GM12878 (cell line): ENCODE data around the gene ADCY10. TPM values are rescaled to one million over a fixed set of nuclear protein-coding genes. Genes with fewer than 3 reads are reported as not detected.

ENCODE experiments used
- ATAC-seq: fragments of 200-7000 bp; cut with Tn5 transposase; 3 replicates; pipeline ENCODE4 v1.9.1; 2020; ENCODE audit warnings: mild to moderate bottlenecking, moderate library complexity
- BruUV-seq: library from RNA; stranded (reverse); fragments of 400-500 nt; replicated peaks from 2 replicates; lab custom pipeline; 2021; lab: Mats Ljungman, UMichigan
- CTCF ChIA-PET: fragments of 300-600 bp; sonication (Branson Sonifier 250); formaldehyde crosslinking; extraction: SDS; loops from one replicate; lab custom pipeline; 2021; ENCODE audit warnings: inconsistent platforms; lab: Yijun Ruan, JAX
- POLR2A ChIA-PET: fragments of 350-600 bp; formaldehyde crosslinking; extraction: SDS; loops from one replicate; lab custom pipeline; 2021; ENCODE audit warnings: inconsistent platforms; lab: Charles Lee
- RAD21 ChIA-PET: fragments of 300-600 bp; sonication (Branson Sonifier 250); formaldehyde crosslinking; loops from one replicate; lab custom pipeline; 2023; ENCODE audit warnings: antibody characterized with exemption; ENCODE audit not compliant: unreplicated experiment; lab: Charles Lee
- SMC1A ChIA-PET: fragments of 300-600 bp; sonication (Branson Sonifier 250); formaldehyde crosslinking; loops from one replicate; lab custom pipeline; 2023; ENCODE audit not compliant: unreplicated experiment, uncharacterized antibody; lab: Charles Lee
- DNase-seq: peaks from one replicate; pipeline ENCODE4 v3.0.0-alpha.2; 2011; ENCODE audit warnings: low read depth, low spot score
- FAIRE-seq: peaks from 3 replicates; lab custom pipeline; 2011; peaks lifted over from hg19 to GRCh38; lab: Jason Lieb, UNC
- H2AFZ ChIP-seq: 2 replicates; pipeline ENCODE4 v1.6.0; 2011; ENCODE audit warnings: low read depth, low read length, control low read depth; ENCODE audit not compliant: control insufficient read depth
- H3K27ac ChIP-seq: 2 replicates; pipeline ENCODE4 v1.5.1; 2011; ENCODE audit warnings: control low read depth; ENCODE audit not compliant: control insufficient read depth, insufficient read depth
- H3K27me3 ChIP-seq, 2 experiments: replicated peaks in 1 of 2; 2 replicates each; pipeline versions ENCODE4 v1.6.0 to v1.6.1; 2011; ENCODE audit warnings: low read length in 1 of 2; ENCODE audit not compliant: control insufficient read depth in 2 of 2, insufficient read depth in 2 of 2
- H3K36me3 ChIP-seq, 2 experiments: 2 replicates each; pipeline ENCODE4 v1.5.1; 2011; ENCODE audit warnings: low read length in 1 of 2; ENCODE audit not compliant: control insufficient read depth in 2 of 2, insufficient read depth in 2 of 2
- H3K4me1 ChIP-seq: 2 replicates; pipeline ENCODE4 v1.6.1; 2011; ENCODE audit warnings: mild to moderate bottlenecking, low read length, moderate library complexity, mixed read lengths; ENCODE audit not compliant: control insufficient read depth, insufficient read depth
- H3K4me2 ChIP-seq: 2 replicates; pipeline ENCODE4 v1.6.0; 2011; ENCODE audit warnings: control low read depth; ENCODE audit not compliant: control insufficient read depth, insufficient read depth
- H3K4me3 ChIP-seq: fragments of 200-600 bp; sonication (generic); 2 replicates; pipeline ENCODE4 v1.5.1; 2016
- H3K79me2 ChIP-seq: 2 replicates; pipeline ENCODE4 v1.6.0; 2011; ENCODE audit warnings: low read length; ENCODE audit not compliant: control insufficient read depth, insufficient read depth
- H3K9ac ChIP-seq: 2 replicates; pipeline ENCODE4 v1.8.0; 2011; ENCODE audit warnings: low read length, control low read depth, mixed read lengths; ENCODE audit not compliant: control insufficient read depth, insufficient read depth
- H3K9me3 ChIP-seq: replicated peaks from 3 replicates; pipeline ENCODE4 v1.5.1; 2011; ENCODE audit warnings: mild to moderate bottlenecking, low read length; ENCODE audit not compliant: control insufficient read depth, insufficient read depth
- H4K20me1 ChIP-seq: 2 replicates; pipeline ENCODE4 v1.6.0; 2011; ENCODE audit not compliant: control insufficient read depth, insufficient read depth
- CEBPB ChIP-seq, 2 experiments: fragments of 150-350 bp in 1 of 2; IDR thresholded peaks; 2 replicates each; pipeline ENCODE4 v1.6.1; 2012 to 2014; ENCODE audit warnings: low read depth in 2 of 2, low read length in 2 of 2, borderline replicate concordance in 1 of 2, inconsistent platforms in 1 of 2
- ESRRA ChIP-seq: IDR thresholded peaks from 2 replicates; pipeline ENCODE4 v1.6.1; 2012; ENCODE audit warnings: mild to moderate bottlenecking, low read length, improper control_type of control experiment
- GATAD2B ChIP-seq: fragments of 450-650 bp; conservative IDR thresholded peaks from 2 replicates; pipeline ENCODE4 v1.6.1; 2017; ENCODE audit warnings: low read depth, mild to moderate bottlenecking, moderate library complexity
- LARP7 ChIP-seq: fragments of 450-650 bp; IDR thresholded peaks from 2 replicates; pipeline ENCODE4 v1.6.1; 2017; ENCODE audit warnings: mild to moderate bottlenecking
- TBL1XR1 ChIP-seq: IDR thresholded peaks from 2 replicates; pipeline ENCODE4 v1.6.1; 2012; ENCODE audit warnings: low read depth, low read length, improper control_type of control experiment
- YY1 ChIP-seq: IDR thresholded peaks from 2 replicates; pipeline ENCODE4 v1.6.1; 2011; ENCODE audit warnings: low read depth, mild to moderate bottlenecking, low read length
- WGBS: methylation state at CpG from one replicate; pipeline ENCODE4 v1.1.6; 2016; ENCODE audit warnings: low lambda C conversion rate; ENCODE audit not compliant: insufficient replicate concordance, insufficient coverage; ENCODE audit errors: missing lambda C conversion rate; 5-methylcytosine and 5-hydroxymethylcytosine counted together
- in situ Hi-C: fragments of 300-500 bp; cut with MboI; formaldehyde crosslinking; loops from 9 replicates; pipeline ENCODE4 v1.14.3; 2018; ENCODE audit warnings: mixed read lengths
- intact Hi-C: fragments of 100-400 bp; cut with micrococcal nuclease; formaldehyde crosslinking; loops from one replicate; pipeline ENCODE4 v1.14.2; 2022; ENCODE audit not compliant: unreplicated experiment
- polyA plus RNA-seq, 11 experiments: library from polyadenylated mRNA; depleted of rRNA in 4 of 11; unstranded in 6 of 11; stranded (reverse) in 5 of 11; fragments of >200 nt; fragmentation: Nextera tagmentation in 4 of 11; fragmentation: Illumina TruSeq in 1 of 11; extraction: Ambion mirVana in 4 of 11; extraction: Trizol in 1 of 11; gene quantifications; 1 replicate in 1 of 11; 2 replicates in 10 of 11; pipeline versions ENCODE4 v1.2.1 to v1.2.3, GENCODE V29; 2011 to 2016; ENCODE audit warnings: inconsistent platforms in 2 of 11, missing spikeins in 2 of 11, low read depth in 1 of 11
- total RNA-seq, 4 experiments: library from RNA; depleted of rRNA in 3 of 4; stranded (reverse); fragments of >200 nt in 3 of 4; fragmentation: Illumina TruSeq in 1 of 4; extraction: Trizol in 1 of 4; gene quantifications; 2 replicates each; pipeline versions ENCODE4 v1.2.1 to v1.2.3, GENCODE V29; 2013 to 2021
- TF ChIP-seq, protein P1 (sequence below): fragments of 150-350 bp; IDR thresholded peaks from 2 replicates; pipeline ENCODE4 v1.6.1; 2016; ENCODE audit warnings: low read depth, low read length
- TF ChIP-seq, protein P2 (sequence below): IDR thresholded peaks from 2 replicates; pipeline ENCODE4 v1.6.1; 2012; ENCODE audit warnings: low read depth, low read length, improper control_type of control experiment

The ADCY10 gene
- total and polyA plus RNA-seq, 10 of the 15 experiments (the other 5 are each of a cell fraction or from before 2014, with no cell fraction given), result 0.13 to 0.22 TPM; not detected in 8

DNA sequence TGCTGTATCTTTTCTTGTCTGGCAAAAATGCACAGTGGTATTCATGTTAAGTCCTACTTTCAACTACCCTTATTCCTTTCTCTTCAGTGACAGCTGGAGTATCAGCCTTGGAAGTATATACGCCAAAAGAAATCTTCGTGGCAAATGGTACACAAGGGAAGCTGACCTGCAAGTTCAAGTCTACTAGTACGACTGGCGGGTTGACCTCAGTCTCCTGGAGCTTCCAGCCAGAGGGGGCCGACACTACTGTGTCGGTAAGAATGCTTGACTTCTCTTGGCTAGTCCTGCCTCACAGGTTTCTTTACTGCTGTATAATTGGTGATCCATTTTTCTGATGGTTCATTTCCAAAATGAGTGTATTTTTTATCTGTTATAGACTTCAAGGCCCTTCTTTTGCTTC, 148.4 kb downstream of the ADCY10 start:
- in situ Hi-C loops (no loop called here), intact Hi-C loops (no loop called here)
- Histone ChIP-seq H3K4me1 (no peaks in the 10 kb centered on the region; the same call in 1 of the 2 replicates), H4K20me1 (no peaks in the 10 kb centered on the region), H2AFZ (no peak overlapping the region), H3K9me3 (no peaks in the 10 kb centered on the region), H3K4me3 (no peak overlapping the region), H3K36me3 (peaks cover 6 to 26% of the 10 kb centered on the region in 2 experiments), H3K27ac (no peak overlapping the region), H3K27me3 (no peaks in the 10 kb centered on the region), H3K9ac (no peak overlapping the region), H3K79me2 (peaks cover 5% of the 10 kb centered on the region), H3K4me2 (no peak overlapping the region)
- 97% methylated on average over 6 of the region's 6 CpGs for WGBS
- FAIRE-seq (no peak), ATAC-seq (no peak), DNase-seq (no peak)
- RAD21 ChIA-PET, result no interaction called here
- CTCF ChIA-PET, result interaction anchor here (1.4 kb wide), 1 partner anchor 13 kb away, joined by 3 read pairs; no protein-coding TSS in a partner anchor
- no peak for TF ChIP-seq GATAD2B
- TF ChIP-seq YY1, result no peak
- POLR2A ChIA-PET, result interaction anchor here (1.1 kb wide), 1 partner anchor 24 kb away, joined by 3 read pairs; no protein-coding TSS in a partner anchor
- SMC1A ChIA-PET, result interaction anchor here (1.5 kb wide), 1 partner anchor 12 kb away, joined by 4 read pairs; no protein-coding TSS in a partner anchor
- no TSS peak for BruUV-seq

DNA sequence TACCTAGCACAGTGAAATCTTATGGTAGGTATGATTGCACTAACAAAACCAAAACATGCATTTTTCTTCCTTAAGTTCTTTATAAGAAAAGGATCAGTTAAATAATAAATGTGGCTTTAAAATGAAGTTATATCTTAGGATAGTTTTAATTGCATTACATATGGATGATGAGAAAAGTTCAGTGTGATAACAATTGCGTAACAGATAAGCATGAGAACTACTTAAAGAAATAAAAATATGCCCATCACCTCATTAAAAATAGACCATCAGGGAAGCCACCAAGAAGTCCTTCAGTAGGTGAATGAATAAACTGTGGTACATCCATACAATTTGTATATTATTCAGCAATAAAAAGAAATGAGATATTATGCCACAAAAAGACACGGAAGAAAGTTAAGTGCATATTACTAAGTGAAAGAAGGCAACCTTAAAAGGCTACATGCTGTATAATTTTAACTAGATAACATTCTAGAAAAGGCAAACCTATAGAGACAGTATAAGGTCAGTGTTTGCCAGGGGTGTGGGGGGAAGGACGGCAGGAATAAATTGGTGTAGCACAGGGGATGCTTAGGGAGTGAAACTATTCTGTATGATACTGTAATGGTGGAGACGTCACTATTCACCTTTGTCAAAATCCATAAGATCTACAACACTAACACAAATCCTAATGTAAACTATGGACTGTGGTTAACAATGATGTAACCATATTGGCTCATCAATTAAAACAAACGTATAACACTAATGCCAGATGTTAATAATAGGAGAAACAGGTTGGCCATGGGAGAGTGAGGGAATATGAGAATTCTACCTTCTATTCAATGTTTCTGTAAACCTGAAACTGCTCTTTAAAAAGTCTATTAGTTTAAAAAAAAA, 149.2 kb downstream of the ADCY10 start:
- no peaks in the 10 kb centered on the region for H3K9me3 ChIP-seq
- H2AFZ ChIP-seq, result no peak overlapping the region
- no peak for ATAC-seq
- ChIA-PET POLR2A (no interaction called here), RAD21 (no interaction called here), CTCF (no interaction called here), SMC1A (no interaction called here)
- H3K27ac ChIP-seq, result no peak overlapping the region
- no peaks in the 10 kb centered on the region; the same call in 1 of the 2 replicates for H3K4me1 ChIP-seq
- no peaks in the 10 kb centered on the region for H3K27me3 ChIP-seq
- peaks cover 8% of the 10 kb centered on the region for H3K79me2 ChIP-seq
- no peak for FAIRE-seq
- no peak for DNase-seq
- no peaks in the 10 kb centered on the region for H4K20me1 ChIP-seq
- intact Hi-C loops, result no loop called here
- no TSS peak for BruUV-seq
- 94% methylated on average over 5 of the region's 5 CpGs for WGBS
- no peak overlapping the region for H3K4me2 ChIP-seq
- in situ Hi-C loops, result no loop called here
- H3K4me3 ChIP-seq, result no peak overlapping the region
- H3K9ac ChIP-seq, result no peak overlapping the region
- peaks cover 4 to 19% of the 10 kb centered on the region in 2 experiments for H3K36me3 ChIP-seq
- TF ChIP-seq, protein P1, sequence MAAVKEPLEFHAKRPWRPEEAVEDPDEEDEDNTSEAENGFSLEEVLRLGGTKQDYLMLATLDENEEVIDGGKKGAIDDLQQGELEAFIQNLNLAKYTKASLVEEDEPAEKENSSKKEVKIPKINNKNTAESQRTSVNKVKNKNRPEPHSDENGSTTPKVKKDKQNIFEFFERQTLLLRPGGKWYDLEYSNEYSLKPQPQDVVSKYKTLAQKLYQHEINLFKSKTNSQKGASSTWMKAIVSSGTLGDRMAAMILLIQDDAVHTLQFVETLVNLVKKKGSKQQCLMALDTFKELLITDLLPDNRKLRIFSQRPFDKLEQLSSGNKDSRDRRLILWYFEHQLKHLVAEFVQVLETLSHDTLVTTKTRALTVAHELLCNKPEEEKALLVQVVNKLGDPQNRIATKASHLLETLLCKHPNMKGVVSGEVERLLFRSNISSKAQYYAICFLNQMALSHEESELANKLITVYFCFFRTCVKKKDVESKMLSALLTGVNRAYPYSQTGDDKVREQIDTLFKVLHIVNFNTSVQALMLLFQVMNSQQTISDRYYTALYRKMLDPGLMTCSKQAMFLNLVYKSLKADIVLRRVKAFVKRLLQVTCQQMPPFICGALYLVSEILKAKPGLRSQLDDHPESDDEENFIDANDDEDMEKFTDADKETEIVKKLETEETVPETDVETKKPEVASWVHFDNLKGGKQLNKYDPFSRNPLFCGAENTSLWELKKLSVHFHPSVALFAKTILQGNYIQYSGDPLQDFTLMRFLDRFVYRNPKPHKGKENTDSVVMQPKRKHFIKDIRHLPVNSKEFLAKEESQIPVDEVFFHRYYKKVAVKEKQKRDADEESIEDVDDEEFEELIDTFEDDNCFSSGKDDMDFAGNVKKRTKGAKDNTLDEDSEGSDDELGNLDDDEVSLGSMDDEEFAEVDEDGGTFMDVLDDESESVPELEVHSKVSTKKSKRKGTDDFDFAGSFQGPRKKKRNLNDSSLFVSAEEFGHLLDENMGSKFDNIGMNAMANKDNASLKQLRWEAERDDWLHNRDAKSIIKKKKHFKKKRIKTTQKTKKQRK, result no peak
- TF ChIP-seq TBL1XR1 (no peak), LARP7 (no peak), GATAD2B (no peak), ESRRA (no peak), CEBPB (IDR thresholded peaks at IDR 0.05; ENCODE audit: borderline replicate concordance in 1 of 2, low read depth in 2 of 2, low read length in 2 of 2) (no peak)
- TF ChIP-seq, protein P2, sequence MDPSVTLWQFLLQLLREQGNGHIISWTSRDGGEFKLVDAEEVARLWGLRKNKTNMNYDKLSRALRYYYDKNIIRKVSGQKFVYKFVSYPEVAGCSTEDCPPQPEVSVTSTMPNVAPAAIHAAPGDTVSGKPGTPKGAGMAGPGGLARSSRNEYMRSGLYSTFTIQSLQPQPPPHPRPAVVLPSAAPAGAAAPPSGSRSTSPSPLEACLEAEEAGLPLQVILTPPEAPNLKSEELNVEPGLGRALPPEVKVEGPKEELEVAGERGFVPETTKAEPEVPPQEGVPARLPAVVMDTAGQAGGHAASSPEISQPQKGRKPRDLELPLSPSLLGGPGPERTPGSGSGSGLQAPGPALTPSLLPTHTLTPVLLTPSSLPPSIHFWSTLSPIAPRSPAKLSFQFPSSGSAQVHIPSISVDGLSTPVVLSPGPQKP, result no peak
